Heart left ventricle (tissue), 13 donors: ENCODE data around the gene PLA2R1.

Source experiments
- POLR2A ChIP-seq, 2 donors: fragments of 450-650 bp; IDR thresholded peaks; one replicate each; pipeline ENCODE4 v1.6.1; 2017; ENCODE audit warnings: antibody characterized with exemption in 2 of 2, mild to moderate bottlenecking in 2 of 2, moderate library complexity in 2 of 2
- TF ChIP-seq, protein P1 (sequence below), 12 donors: fragments of 200-600 bp; sonication (generic) in 4 of 12; IDR thresholded peaks; one replicate each; pipeline versions ENCODE4 v1.5.0 to v1.8.0; 2018 to 2022; ENCODE audit warnings: antibody characterized with exemption in 12 of 12, mild to moderate bottlenecking in 5 of 12
- donor health status: ischemic (EF 13 %, LVEDD 7.1; RV severe dilation, severe dysfunction).
- donor health status: DM: no; HTN: yes; CAD: no.
- donor health status: DM: no; HTN: no; CAD: no.
- donor health status: ischemic (EF 25% LVEDD 6.9; RV normal size, moderate dysfunction).
- donor health status: ischemic (EF 25% LVEDD 5.7; RV mildly dilated, moderate dysfunction).
- donor health status: ischemic (EF 35%, LVEDD 5.7; RV mildly dilated, moderate dysfunction).
- donor health status: nonischemic (EF 11% LVEDD 7.7; RV severe dilation, severe dysfunction).
- donor health status: DM: yes; HTN: yes; CAD: no.
- donor health status: PGD.
- donor health status: ischemic (EF 29% LVEDD 5.4; RV normal size, mild dysfunction).
- donor health status: nonischemic (EF 23%, LVEDD 6.1; RV moderate dilation, normal function).

DNA sequence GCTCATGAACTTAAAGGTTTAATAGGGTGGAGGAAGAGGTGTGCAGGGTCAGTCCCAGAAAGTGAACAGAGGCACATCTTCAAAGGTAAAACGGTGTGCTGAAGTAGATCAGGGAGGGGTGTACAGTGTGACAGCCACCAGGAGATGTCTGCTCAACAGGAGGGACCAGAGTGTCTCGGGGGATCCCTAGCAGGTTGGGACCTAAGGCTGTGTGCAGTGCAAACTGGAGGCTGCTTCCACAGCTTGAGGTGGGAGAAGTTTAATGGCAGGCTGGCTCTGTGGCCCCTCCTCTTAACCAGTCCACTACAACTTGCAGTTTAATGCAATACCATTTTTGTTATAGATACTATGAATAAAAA is 33.2 kb downstream of the PLA2R1 start:
- TF ChIP-seq, protein P1, sequence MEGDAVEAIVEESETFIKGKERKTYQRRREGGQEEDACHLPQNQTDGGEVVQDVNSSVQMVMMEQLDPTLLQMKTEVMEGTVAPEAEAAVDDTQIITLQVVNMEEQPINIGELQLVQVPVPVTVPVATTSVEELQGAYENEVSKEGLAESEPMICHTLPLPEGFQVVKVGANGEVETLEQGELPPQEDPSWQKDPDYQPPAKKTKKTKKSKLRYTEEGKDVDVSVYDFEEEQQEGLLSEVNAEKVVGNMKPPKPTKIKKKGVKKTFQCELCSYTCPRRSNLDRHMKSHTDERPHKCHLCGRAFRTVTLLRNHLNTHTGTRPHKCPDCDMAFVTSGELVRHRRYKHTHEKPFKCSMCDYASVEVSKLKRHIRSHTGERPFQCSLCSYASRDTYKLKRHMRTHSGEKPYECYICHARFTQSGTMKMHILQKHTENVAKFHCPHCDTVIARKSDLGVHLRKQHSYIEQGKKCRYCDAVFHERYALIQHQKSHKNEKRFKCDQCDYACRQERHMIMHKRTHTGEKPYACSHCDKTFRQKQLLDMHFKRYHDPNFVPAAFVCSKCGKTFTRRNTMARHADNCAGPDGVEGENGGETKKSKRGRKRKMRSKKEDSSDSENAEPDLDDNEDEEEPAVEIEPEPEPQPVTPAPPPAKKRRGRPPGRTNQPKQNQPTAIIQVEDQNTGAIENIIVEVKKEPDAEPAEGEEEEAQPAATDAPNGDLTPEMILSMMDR (IDR thresholded peaks at IDR 0.05): no peak
- no peak for TF ChIP-seq POLR2A (IDR thresholded peaks at IDR 0.05)
